ENCODE results near the gene UNCX.

DNA sequence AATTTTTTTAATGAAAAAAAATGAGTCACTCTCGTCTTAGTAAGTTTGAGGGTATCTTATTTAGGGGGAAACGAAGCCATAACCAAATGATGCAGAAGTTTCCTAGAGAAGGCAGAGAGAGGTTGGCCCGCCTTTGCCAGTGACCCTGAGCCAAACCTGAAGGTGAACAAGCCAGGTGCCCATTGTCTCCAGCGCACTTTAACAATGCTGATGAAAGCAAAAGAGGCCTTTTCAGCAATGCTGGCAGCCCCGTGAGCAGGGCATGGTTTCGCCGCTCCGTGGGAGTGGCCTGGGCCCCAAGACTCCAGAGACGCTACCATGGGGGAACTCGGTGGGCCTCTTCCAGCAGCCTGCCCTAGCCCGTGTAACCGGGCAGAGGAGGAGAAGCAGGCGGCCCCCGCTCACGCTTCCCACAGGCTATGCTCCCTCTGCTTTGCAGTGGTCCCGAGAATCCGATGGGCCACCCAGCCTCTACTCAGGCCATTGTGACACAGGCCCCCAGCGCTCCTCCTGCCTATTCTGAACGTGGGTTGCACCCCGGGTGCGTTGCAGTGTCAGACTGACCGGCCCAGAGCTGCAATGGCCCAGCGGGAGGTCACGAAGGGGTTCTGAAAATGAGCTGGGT is 14.0 kb upstream of the UNCX start:
- TF ChIP-seq NFXL1 (CRISPR knock-in tag; IDR thresholded peaks at IDR 0.05): no peak
- TF ChIP-seq XRCC5 (IDR thresholded peaks at IDR 0.05; ENCODE audit: low read depth, low read length): no peak
- TF ChIP-seq, protein P1, sequence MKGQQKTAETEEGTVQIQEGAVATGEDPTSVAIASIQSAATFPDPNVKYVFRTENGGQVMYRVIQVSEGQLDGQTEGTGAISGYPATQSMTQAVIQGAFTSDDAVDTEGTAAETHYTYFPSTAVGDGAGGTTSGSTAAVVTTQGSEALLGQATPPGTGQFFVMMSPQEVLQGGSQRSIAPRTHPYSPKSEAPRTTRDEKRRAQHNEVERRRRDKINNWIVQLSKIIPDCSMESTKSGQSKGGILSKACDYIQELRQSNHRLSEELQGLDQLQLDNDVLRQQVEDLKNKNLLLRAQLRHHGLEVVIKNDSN (CRISPR knock-in tag; IDR thresholded peaks at IDR 0.05): no peak
- TF ChIP-seq, protein P2, sequence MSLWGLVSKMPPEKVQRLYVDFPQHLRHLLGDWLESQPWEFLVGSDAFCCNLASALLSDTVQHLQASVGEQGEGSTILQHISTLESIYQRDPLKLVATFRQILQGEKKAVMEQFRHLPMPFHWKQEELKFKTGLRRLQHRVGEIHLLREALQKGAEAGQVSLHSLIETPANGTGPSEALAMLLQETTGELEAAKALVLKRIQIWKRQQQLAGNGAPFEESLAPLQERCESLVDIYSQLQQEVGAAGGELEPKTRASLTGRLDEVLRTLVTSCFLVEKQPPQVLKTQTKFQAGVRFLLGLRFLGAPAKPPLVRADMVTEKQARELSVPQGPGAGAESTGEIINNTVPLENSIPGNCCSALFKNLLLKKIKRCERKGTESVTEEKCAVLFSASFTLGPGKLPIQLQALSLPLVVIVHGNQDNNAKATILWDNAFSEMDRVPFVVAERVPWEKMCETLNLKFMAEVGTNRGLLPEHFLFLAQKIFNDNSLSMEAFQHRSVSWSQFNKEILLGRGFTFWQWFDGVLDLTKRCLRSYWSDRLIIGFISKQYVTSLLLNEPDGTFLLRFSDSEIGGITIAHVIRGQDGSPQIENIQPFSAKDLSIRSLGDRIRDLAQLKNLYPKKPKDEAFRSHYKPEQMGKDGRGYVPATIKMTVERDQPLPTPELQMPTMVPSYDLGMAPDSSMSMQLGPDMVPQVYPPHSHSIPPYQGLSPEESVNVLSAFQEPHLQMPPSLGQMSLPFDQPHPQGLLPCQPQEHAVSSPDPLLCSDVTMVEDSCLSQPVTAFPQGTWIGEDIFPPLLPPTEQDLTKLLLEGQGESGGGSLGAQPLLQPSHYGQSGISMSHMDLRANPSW (CRISPR knock-in tag; IDR thresholded peaks at IDR 0.05): no peak
- no peak for TF ChIP-seq SPI1 (IDR thresholded peaks at IDR 0.05; ENCODE audit: borderline replicate concordance, low read depth, low read length)
- TF ChIP-seq, protein P3, sequence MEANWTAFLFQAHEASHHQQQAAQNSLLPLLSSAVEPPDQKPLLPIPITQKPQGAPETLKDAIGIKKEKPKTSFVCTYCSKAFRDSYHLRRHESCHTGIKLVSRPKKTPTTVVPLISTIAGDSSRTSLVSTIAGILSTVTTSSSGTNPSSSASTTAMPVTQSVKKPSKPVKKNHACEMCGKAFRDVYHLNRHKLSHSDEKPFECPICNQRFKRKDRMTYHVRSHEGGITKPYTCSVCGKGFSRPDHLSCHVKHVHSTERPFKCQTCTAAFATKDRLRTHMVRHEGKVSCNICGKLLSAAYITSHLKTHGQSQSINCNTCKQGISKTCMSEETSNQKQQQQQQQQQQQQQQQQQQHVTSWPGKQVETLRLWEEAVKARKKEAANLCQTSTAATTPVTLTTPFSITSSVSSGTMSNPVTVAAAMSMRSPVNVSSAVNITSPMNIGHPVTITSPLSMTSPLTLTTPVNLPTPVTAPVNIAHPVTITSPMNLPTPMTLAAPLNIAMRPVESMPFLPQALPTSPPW (CRISPR knock-in tag; IDR thresholded peaks at IDR 0.05): no peak
- no peak for TF ChIP-seq MAFK (IDR thresholded peaks at IDR 0.05; ENCODE audit: low read length)
- TF ChIP-seq TBP (optimal IDR thresholded peaks at IDR 0.05; ENCODE audit: low read depth, low read length): no peak
- TF ChIP-seq, protein P4, sequence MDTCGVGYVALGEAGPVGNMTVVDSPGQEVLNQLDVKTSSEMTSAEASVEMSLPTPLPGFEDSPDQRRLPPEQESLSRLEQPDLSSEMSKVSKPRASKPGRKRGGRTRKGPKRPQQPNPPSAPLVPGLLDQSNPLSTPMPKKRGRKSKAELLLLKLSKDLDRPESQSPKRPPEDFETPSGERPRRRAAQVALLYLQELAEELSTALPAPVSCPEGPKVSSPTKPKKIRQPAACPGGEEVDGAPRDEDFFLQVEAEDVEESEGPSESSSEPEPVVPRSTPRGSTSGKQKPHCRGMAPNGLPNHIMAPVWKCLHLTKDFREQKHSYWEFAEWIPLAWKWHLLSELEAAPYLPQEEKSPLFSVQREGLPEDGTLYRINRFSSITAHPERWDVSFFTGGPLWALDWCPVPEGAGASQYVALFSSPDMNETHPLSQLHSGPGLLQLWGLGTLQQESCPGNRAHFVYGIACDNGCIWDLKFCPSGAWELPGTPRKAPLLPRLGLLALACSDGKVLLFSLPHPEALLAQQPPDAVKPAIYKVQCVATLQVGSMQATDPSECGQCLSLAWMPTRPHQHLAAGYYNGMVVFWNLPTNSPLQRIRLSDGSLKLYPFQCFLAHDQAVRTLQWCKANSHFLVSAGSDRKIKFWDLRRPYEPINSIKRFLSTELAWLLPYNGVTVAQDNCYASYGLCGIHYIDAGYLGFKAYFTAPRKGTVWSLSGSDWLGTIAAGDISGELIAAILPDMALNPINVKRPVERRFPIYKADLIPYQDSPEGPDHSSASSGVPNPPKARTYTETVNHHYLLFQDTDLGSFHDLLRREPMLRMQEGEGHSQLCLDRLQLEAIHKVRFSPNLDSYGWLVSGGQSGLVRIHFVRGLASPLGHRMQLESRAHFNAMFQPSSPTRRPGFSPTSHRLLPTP (IDR thresholded peaks at IDR 0.05; ENCODE audit: borderline replicate concordance, extremely low read depth, insufficient read length): no peak
- TF ChIP-seq, protein P5, sequence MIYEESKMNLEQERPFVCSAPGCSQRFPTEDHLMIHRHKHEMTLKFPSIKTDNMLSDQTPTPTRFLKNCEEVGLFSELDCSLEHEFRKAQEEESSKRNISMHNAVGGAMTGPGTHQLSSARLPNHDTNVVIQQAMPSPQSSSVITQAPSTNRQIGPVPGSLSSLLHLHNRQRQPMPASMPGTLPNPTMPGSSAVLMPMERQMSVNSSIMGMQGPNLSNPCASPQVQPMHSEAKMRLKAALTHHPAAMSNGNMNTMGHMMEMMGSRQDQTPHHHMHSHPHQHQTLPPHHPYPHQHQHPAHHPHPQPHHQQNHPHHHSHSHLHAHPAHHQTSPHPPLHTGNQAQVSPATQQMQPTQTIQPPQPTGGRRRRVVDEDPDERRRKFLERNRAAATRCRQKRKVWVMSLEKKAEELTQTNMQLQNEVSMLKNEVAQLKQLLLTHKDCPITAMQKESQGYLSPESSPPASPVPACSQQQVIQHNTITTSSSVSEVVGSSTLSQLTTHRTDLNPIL (CRISPR knock-in tag; IDR thresholded peaks at IDR 0.05): no peak
- TF ChIP-seq PPARD (CRISPR knock-in tag; IDR thresholded peaks at IDR 0.05): no peak
